PC-3 (cell line): ENCODE results near the gene NFATC2. TPM values are rescaled to one million over a fixed set of nuclear protein-coding genes. Genes with fewer than 3 reads are reported as not detected.

Source experiments
- ATAC-seq: fragments of 200-7000 bp; cut with Tn5 transposase; 2 replicates; pipeline ENCODE4 v1.9.1; 2020; ENCODE audit warnings: mild to moderate bottlenecking, moderate library complexity
- BruUV-seq: library from RNA; stranded (reverse); fragments of 400-500 nt; replicated peaks from 2 replicates; lab custom pipeline; 2021; lab: Mats Ljungman, UMichigan
- CTCF ChIA-PET: fragments of 300-600 bp; sonication (Branson Sonifier 250); formaldehyde crosslinking; loops from one replicate; lab custom pipeline; 2022; ENCODE audit warnings: antibody characterized with exemption; lab: Charles Lee
- POLR2A ChIA-PET: fragments of 300-600 bp; sonication (Branson Sonifier 250); formaldehyde crosslinking; loops from one replicate; lab custom pipeline; 2022; ENCODE audit warnings: antibody characterized with exemption; ENCODE audit not compliant: unreplicated experiment; lab: Charles Lee
- DNase-seq: peaks from one replicate; pipeline ENCODE4 v3.0.0-alpha.2; 2015
- H2AFZ ChIP-seq: fragments of 300-600 bp; sonication (generic); 2 replicates; pipeline ENCODE4 v1.6.0; 2016; ENCODE audit warnings: antibody characterized with exemption, low read length
- H3F3A ChIP-seq: fragments of 300-600 bp; sonication (generic); one replicate; pipeline ENCODE4 v1.6.0; 2017; ENCODE audit warnings: antibody characterized with exemption, low read length, control low read depth, mild to moderate bottlenecking; ENCODE audit not compliant: unreplicated experiment
- H3K27ac ChIP-seq: fragments of 300-600 bp; sonication (generic); 2 replicates; pipeline ENCODE4 v1.5.1; 2016; ENCODE audit warnings: mild to moderate bottlenecking, low read length
- H3K27me3 ChIP-seq: fragments of 300-600 bp; sonication (generic); 2 replicates; pipeline ENCODE4 v1.6.1; 2016; ENCODE audit warnings: low read length, mixed read lengths
- H3K36me3 ChIP-seq: fragments of 300-600 bp; sonication (generic); 2 replicates; pipeline ENCODE4 v1.6.1; 2016; ENCODE audit warnings: low read depth, mixed run types, low read length, mixed read lengths
- H3K4me1 ChIP-seq: fragments of 300-600 bp; sonication (generic); 2 replicates; pipeline ENCODE4 v1.5.1; 2016; ENCODE audit warnings: low read length; ENCODE audit not compliant: insufficient read depth
- H3K4me2 ChIP-seq: fragments of 300-600 bp; sonication (generic); 2 replicates; pipeline ENCODE4 v1.6.0; 2016; ENCODE audit warnings: low read length
- H3K4me3 ChIP-seq: fragments of 300-600 bp; sonication (generic); 2 replicates; pipeline ENCODE4 v1.5.1; 2016; ENCODE audit warnings: mild to moderate bottlenecking, low read length, mixed read lengths
- H3K79me2 ChIP-seq: fragments of 300-600 bp; sonication (generic); 2 replicates; pipeline ENCODE4 v1.6.1; 2017; ENCODE audit warnings: low read length, mixed read lengths
- H3K9ac ChIP-seq: fragments of 300-600 bp; sonication (generic); 2 replicates; pipeline ENCODE4 v1.6.0; 2016; ENCODE audit warnings: mild to moderate bottlenecking, low read length
- H3K9me2 ChIP-seq: fragments of 300-600 bp; sonication (generic); replicated peaks from 2 replicates; pipeline ENCODE4 v1.6.1; 2016; ENCODE audit warnings: mixed run types, low read length, mixed read lengths
- H3K9me3 ChIP-seq: fragments of 300-600 bp; sonication (generic); 2 replicates; pipeline ENCODE4 v1.6.1; 2016; ENCODE audit warnings: low read length, mixed read lengths
- H4K20me1 ChIP-seq: fragments of 300-600 bp; sonication (generic); 2 replicates; pipeline ENCODE4 v1.6.1; 2016; ENCODE audit warnings: low read length, mixed read lengths
- EZH2 ChIP-seq: fragments of 300-600 bp; sonication (generic); IDR thresholded peaks from one replicate; pipeline ENCODE4 v1.6.1; 2017; ENCODE audit warnings: antibody characterized with exemption, mild to moderate bottlenecking, low read length; ENCODE audit not compliant: unreplicated experiment
- EZH2phosphoT487 ChIP-seq: fragments of 300-600 bp; sonication (generic); IDR thresholded peaks from 2 replicates; pipeline ENCODE4 v1.6.1; 2018; ENCODE audit warnings: mild to moderate bottlenecking, antibody characterized with exemption, low read length, borderline replicate concordance
- intact Hi-C: fragments of 100-400 bp; cut with micrococcal nuclease; formaldehyde crosslinking; loops from 2 replicates; pipeline ENCODE4 v1.9.0; 2023
- total RNA-seq: library from RNA; depleted of rRNA; stranded (reverse); fragments of >200 nt; gene quantifications from 2 replicates; pipeline ENCODE4 v1.2.3, GENCODE V29; 2014
- TF ChIP-seq, protein P1 (sequence below): fragments of 300-600 bp; sonication (generic); conservative IDR thresholded peaks from 2 replicates; pipeline ENCODE4 v1.5.1; 2017; ENCODE audit warnings: antibody characterized with exemption, low read depth, mild to moderate bottlenecking, low read length

The NFATC2 gene
- total RNA-seq, 1 experiment from 2014 or later, result 12.9 TPM

DNA sequence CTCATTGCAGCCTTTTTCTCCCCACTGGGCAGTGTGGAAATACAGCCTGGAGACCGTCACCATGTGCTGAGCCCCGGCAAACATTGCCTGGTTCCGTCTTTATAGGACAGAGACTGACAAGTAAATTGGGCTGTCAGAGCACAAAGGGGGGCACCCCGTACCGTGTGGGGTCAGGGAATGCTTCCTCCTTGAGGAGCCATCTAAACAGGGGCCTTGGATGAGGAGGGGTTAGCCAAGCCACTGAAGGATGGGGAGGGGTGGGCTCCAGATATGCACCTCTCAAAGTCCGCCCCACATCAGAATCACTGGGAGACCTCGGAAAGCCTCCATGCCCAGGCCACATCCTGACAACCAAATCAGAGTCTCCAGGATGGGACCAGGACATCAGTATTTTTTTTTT, 73.9 kb downstream of the NFATC2 start:
- TF ChIP-seq, protein P1, sequence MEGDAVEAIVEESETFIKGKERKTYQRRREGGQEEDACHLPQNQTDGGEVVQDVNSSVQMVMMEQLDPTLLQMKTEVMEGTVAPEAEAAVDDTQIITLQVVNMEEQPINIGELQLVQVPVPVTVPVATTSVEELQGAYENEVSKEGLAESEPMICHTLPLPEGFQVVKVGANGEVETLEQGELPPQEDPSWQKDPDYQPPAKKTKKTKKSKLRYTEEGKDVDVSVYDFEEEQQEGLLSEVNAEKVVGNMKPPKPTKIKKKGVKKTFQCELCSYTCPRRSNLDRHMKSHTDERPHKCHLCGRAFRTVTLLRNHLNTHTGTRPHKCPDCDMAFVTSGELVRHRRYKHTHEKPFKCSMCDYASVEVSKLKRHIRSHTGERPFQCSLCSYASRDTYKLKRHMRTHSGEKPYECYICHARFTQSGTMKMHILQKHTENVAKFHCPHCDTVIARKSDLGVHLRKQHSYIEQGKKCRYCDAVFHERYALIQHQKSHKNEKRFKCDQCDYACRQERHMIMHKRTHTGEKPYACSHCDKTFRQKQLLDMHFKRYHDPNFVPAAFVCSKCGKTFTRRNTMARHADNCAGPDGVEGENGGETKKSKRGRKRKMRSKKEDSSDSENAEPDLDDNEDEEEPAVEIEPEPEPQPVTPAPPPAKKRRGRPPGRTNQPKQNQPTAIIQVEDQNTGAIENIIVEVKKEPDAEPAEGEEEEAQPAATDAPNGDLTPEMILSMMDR, result no peak
- no peak for TF ChIP-seq EZH2
- no peak for TF ChIP-seq EZH2phosphoT487
- DNase-seq (no peak), ATAC-seq (no peak)
- Histone ChIP-seq H3K4me3 (no peak overlapping the region), H3K27me3 (no peaks in the 10 kb centered on the region), H3K4me2 (no peak overlapping the region), H4K20me1 (no peaks in the 10 kb centered on the region), H3F3A (no peaks in the 10 kb centered on the region), H3K27ac (no peak overlapping the region), H3K9me3 (no peaks in the 10 kb centered on the region), H3K4me1 (peaks cover 6% of the 10 kb centered on the region), H2AFZ (no peak overlapping the region), H3K9me2 (no peaks in the 10 kb centered on the region), H3K36me3 (no peaks in the 10 kb centered on the region), H3K9ac (no peak overlapping the region), H3K79me2 (no peaks in the 10 kb centered on the region)
- intact Hi-C loops, result no loop called here
- CTCF ChIA-PET, result no interaction called here
- no TSS peak for BruUV-seq
- POLR2A ChIA-PET, result no interaction called here

DNA sequence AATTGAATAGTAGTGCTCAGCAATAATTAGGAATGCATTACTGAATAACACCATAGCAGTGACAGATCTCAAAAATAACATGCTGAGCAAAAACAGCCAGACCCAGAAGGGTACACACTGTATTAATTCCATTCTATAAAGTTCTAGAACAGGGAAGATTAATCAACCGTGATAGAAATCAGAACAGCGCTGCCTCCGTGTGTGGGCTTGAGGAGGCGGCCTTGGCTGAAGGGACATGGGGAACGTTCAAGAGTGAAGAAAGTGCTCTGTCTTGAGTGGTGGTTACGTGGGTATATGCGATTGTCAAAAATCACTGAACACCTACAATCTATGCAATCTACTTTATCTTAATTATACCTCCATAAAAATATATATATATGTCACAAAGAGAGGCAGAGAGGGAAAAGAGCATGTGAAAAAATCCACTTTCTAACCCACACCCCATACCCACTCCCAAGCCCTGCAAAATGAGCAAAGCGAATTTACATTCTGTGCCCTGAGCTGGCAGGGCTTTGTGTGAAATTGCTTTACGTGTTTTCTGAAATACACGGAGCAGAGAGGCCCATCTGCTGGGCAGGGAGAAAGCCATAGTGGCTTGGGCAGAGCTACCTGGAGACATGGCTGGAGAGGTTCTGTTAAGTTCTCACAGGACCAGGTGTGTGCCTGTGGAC, 74.4 kb downstream of the NFATC2 start:
- no peaks in the 10 kb centered on the region for H3K9me3 ChIP-seq
- TF ChIP-seq EZH2phosphoT487 (no peak), EZH2 (no peak)
- TF ChIP-seq, protein P1, result no peak
- no peaks in the 10 kb centered on the region for H3F3A ChIP-seq
- no peaks in the 10 kb centered on the region for H4K20me1 ChIP-seq
- H2AFZ ChIP-seq, result no peak overlapping the region
- H3K9ac ChIP-seq, result no peak overlapping the region
- intact Hi-C loops, result no loop called here
- DNase-seq (no peak), ATAC-seq (no peak)
- CTCF ChIA-PET, result no interaction called here
- H3K9me2 ChIP-seq, result no peaks in the 10 kb centered on the region
- H3K27me3 ChIP-seq, result no peaks in the 10 kb centered on the region
- H3K4me2 ChIP-seq, result no peak overlapping the region
- H3K27ac ChIP-seq, result no peak overlapping the region
- peaks cover 6% of the 10 kb centered on the region for H3K4me1 ChIP-seq
- BruUV-seq, result no TSS peak
- POLR2A ChIA-PET, result no interaction called here
- no peaks in the 10 kb centered on the region for H3K36me3 ChIP-seq
- H3K79me2 ChIP-seq, result no peaks in the 10 kb centered on the region
- H3K4me3 ChIP-seq, result no peak overlapping the region

DNA sequence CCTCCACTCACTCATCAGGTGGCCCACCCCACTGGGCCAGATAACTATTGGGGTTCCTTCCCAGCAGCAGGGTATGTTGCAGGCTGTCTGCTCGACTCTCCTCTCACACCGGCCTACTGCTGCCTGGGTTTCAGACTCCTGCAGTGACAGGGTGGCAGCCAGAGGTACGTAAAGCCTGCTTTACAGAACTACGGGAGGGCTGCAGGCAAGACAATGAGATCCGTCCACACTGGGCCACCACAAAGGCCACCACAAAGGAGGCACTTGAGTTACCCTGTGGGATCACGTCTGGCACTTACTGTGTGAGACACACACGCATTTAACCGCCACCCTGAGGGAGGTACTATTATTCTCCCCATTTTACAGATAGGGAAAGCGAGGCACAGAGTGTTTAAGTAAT, 78.5 kb downstream of the NFATC2 start:
- H3F3A ChIP-seq, result no peaks in the 10 kb centered on the region
- no peak overlapping the region for H3K4me2 ChIP-seq
- H3K9me3 ChIP-seq, result no peaks in the 10 kb centered on the region
- peaks cover 6% of the 10 kb centered on the region for H3K4me1 ChIP-seq
- no peak overlapping the region for H2AFZ ChIP-seq
- DNase-seq (no peak), ATAC-seq (no peak)
- CTCF ChIA-PET, result no interaction called here
- H3K79me2 ChIP-seq, result no peaks in the 10 kb centered on the region
- H3K9me2 ChIP-seq, result no peaks in the 10 kb centered on the region
- no peaks in the 10 kb centered on the region for H3K27me3 ChIP-seq
- POLR2A ChIA-PET, result no interaction called here
- no peak overlapping the region for H3K9ac ChIP-seq
- intact Hi-C loops, result no loop called here
- TF ChIP-seq EZH2 (no peak), EZH2phosphoT487 (no peak)
- TF ChIP-seq, protein P1, result no peak
- H3K36me3 ChIP-seq, result no peaks in the 10 kb centered on the region
- H3K27ac ChIP-seq, result no peak overlapping the region
- no peak overlapping the region for H3K4me3 ChIP-seq
- no peaks in the 10 kb centered on the region for H4K20me1 ChIP-seq
- TSS peak; percentile 35 for BruUV-seq
